Heart right ventricle (tissue), 16 donors: ENCODE measurements around the gene DHCR24. TPM values are rescaled to one million over a fixed set of nuclear protein-coding genes. Genes with fewer than 3 reads are reported as not detected.

ENCODE experiments used
- ATAC-seq, 8 donors: fragments of 200-7000 bp; cut with Tn5 transposase; one replicate each; pipeline ENCODE4 v1.9.1; 2020; ENCODE audit warnings: mild to moderate bottlenecking in 8 of 8, moderate library complexity in 8 of 8, moderate number of reproducible peaks in 1 of 8
- DNase-seq, 2 donors: peaks; one replicate each; pipeline ENCODE4 v3.0.0-alpha.2; 2020
- H3K27ac ChIP-seq, 10 donors: fragments of 200-600 bp; sonication (generic) in 2 of 10; one replicate each; pipeline versions ENCODE4 v1.5.0 to v1.8.0; 2020 to 2022; ENCODE audit warnings: mild to moderate bottlenecking in 3 of 10
- H3K27me3 ChIP-seq, 7 donors: fragments of 200-600 bp; one replicate each; pipeline ENCODE4 v1.8.0; 2021 to 2022; ENCODE audit warnings: mild to moderate bottlenecking in 2 of 7
- H3K36me3 ChIP-seq, 9 donors: fragments of 200-600 bp; sonication (generic) in 1 of 9; one replicate each; pipeline versions ENCODE4 v1.5.0 to v1.8.0; 2020 to 2022; ENCODE audit warnings: mild to moderate bottlenecking in 2 of 9
- H3K4me1 ChIP-seq, 9 donors: fragments of 200-600 bp; sonication (generic) in 1 of 9; one replicate each; pipeline versions ENCODE4 v1.5.0 to v1.8.0; 2020 to 2022; ENCODE audit warnings: mild to moderate bottlenecking in 4 of 9
- H3K4me3 ChIP-seq, 10 donors: fragments of 200-600 bp; sonication (generic) in 2 of 10; one replicate each; pipeline versions ENCODE4 v1.5.0 to v1.8.0; 2020 to 2022; ENCODE audit warnings: mild to moderate bottlenecking in 7 of 10, moderate library complexity in 2 of 10
- H3K9me3 ChIP-seq, 11 donors: fragments of 200-600 bp in 10 of 11; sonication (generic) in 2 of 11; one replicate each; pipeline versions ENCODE4 v1.5.0 to v1.8.0; 2013 to 2022; ENCODE audit warnings: mild to moderate bottlenecking in 2 of 11, control low read depth in 1 of 11, moderate library complexity in 1 of 11
- CTCF ChIP-seq, 9 donors: fragments of 200-600 bp; sonication (generic) in 2 of 9; IDR thresholded peaks; one replicate each; pipeline versions ENCODE4 v1.5.0 to v1.8.0; 2021 to 2022; ENCODE audit warnings: antibody characterized with exemption in 9 of 9, mild to moderate bottlenecking in 5 of 9, moderate library complexity in 1 of 9
- WGBS, 2 donors: extraction: QIAGEN DNeasy Blood & Tissue Kit; methylation state at CpG; one replicate each; pipeline ENCODE4 v1.1.7; 2013; ENCODE audit warnings: inconsistent platforms in 1 of 2; 5-methylcytosine and 5-hydroxymethylcytosine counted together
- intact Hi-C, 10 donors: fragments of 100-400 bp; cut with DNase I; formaldehyde crosslinking; loops; one replicate each; pipeline versions ENCODE4 v1.11.1 to v1.14.2; 2022
- polyA plus RNA-seq, 2 donors: library from polyadenylated mRNA; stranded (reverse); fragments of 200-250 nt; gene quantifications; one replicate each; pipeline ENCODE4 v1.2.3, GENCODE V29; 2013
- total RNA-seq, 10 donors: library from RNA; stranded (reverse); fragmentation: NEBNext Ultra II Directional in 3 of 10; extraction: Animal tissue kit (Norgen Biotek cat#: 25700) in 3 of 10; gene quantifications; one replicate each; pipeline versions ENCODE4 v1.2.1 to v1.2.4, GENCODE V29; 2021 to 2023
- donor health status: Arrhythmogenic right ventricular cardiomyopathy.
- donor health status: ischemic (EF 13 %, LVEDD 7.1; RV severe dilation, severe dysfunction).
- donor health status: healthy with polysubstance abuse.
- donor health status: DM: no; HTN: yes; CAD: no.
- donor health status: DM: no; HTN: no; CAD: no.
- donor health status: ischemic (EF 25% LVEDD 6.9; RV normal size, moderate dysfunction).
- donor health status: ischemic (EF 25% LVEDD 5.7; RV mildly dilated, moderate dysfunction).
- donor health status: healthy.
- donor health status: DM: yes; HTN: yes; CAD: no.
- donor health status: Ischemic cardiomyopathy.
- donor health status: ischemic (EF 35%, LVEDD 5.7; RV mildly dilated, moderate dysfunction).
- donor health status: nonischemic (EF 11% LVEDD 7.7; RV severe dilation, severe dysfunction).
- donor health status: DM: yes; HTN: yes; CAD: no.
- donor health status: PGD.
- donor health status: ischemic (EF 29% LVEDD 5.4; RV normal size, mild dysfunction).
- donor health status: nonischemic (EF 23%, LVEDD 6.1; RV moderate dilation, normal function).

DHCR24 gene
- total and polyA plus RNA-seq, 12 donors, result 3.3 to 70.6 (median 15.0) TPM

- WGBS, 2 donors, result 44 to 47% methylated on average over 24 of the region's 24 CpGs
- Histone ChIP-seq H3K27me3 (peaks cover 0 to 11% (median 0%) of the 10 kb centered on the region in 7 donors), H3K4me3 (peak overlapping the region; percentile 59 to 89 (median 74)), H3K9me3 (no peaks in the 10 kb centered on the region), H3K27ac (no peak overlapping the region), H3K36me3 (peaks cover 0 to 14% (median 0%) of the 10 kb centered on the region in 9 donors), H3K4me1 (peaks cover 0 to 19% (median 14%) of the 10 kb centered on the region in 9 donors)
- peak in 1 of 2 donors; percentile 6 for DNase-seq
- no peak for TF ChIP-seq CTCF (IDR thresholded peaks at IDR 0.05)
- peak in 4 of 8 donors; percentile 2 to 21 (median 3) for ATAC-seq
- intact Hi-C loops, result loop anchor here in 1 of 10 donors (2.0 kb wide), 1 partner anchor 59 kb away; no protein-coding TSS in a partner anchor
Observed at GRCh38 chr1:54885807-54886723, 930 bp downstream of the DHCR24 start.

- H3K9me3 ChIP-seq, result no peaks in the 10 kb centered on the region
- 89% methylated on average over 4 of the region's 4 CpGs for WGBS, 2 donors
- intact Hi-C loops, result no loop called here
- H3K4me3 ChIP-seq, result no peak overlapping the region
- H3K4me1 ChIP-seq, result peaks cover 0 to 19% (median 14%) of the 10 kb centered on the region in 9 donors
- no peak for DNase-seq
- H3K27me3 ChIP-seq, result peaks cover 0 to 8% (median 0%) of the 10 kb centered on the region in 7 donors
- peaks cover 0 to 20% (median 0%) of the 10 kb centered on the region in 9 donors for H3K36me3 ChIP-seq
- no peak for ATAC-seq
- no peak overlapping the region for H3K27ac ChIP-seq
- no peak for TF ChIP-seq CTCF (IDR thresholded peaks at IDR 0.05)
Observed at GRCh38 chr1:54885237-54885679, 1.7 kb downstream of the DHCR24 start.

- 69 to 82% methylated on average over 3 of the region's 3 CpGs for WGBS, 2 donors
- TF ChIP-seq CTCF (IDR thresholded peaks at IDR 0.05), result no peak
- Histone ChIP-seq H3K4me1 (peaks cover 0 to 19% (median 14%) of the 10 kb centered on the region in 9 donors), H3K9me3 (peaks cover 0 to 2% (median 0%) of the 10 kb centered on the region in 11 donors), H3K4me3 (no peak overlapping the region), H3K27me3 (peaks cover 0 to 4% (median 0%) of the 10 kb centered on the region in 7 donors), H3K27ac (no peak overlapping the region), H3K36me3 (peaks cover 0 to 20% (median 0%) of the 10 kb centered on the region in 9 donors)
- ATAC-seq, result no peak
- DNase-seq, result no peak
- intact Hi-C loops, result no loop called here
Observed at GRCh38 chr1:54884768-54885167, 2.2 kb downstream of the DHCR24 start.

- TF ChIP-seq CTCF (IDR thresholded peaks at IDR 0.05), result no peak
- no peak for ATAC-seq
- Histone ChIP-seq H3K4me1 (peaks cover 0 to 19% (median 14%) of the 10 kb centered on the region in 9 donors), H3K27ac (no peak overlapping the region), H3K9me3 (peaks cover 0 to 8% (median 0%) of the 10 kb centered on the region in 11 donors), H3K4me3 (no peak overlapping the region), H3K27me3 (no peaks in the 10 kb centered on the region), H3K36me3 (peaks cover 0 to 20% (median 0%) of the 10 kb centered on the region in 9 donors)
- no peak for DNase-seq
- intact Hi-C loops, result no loop called here
- 43 to 50% methylated on average over 3 of the region's 3 CpGs for WGBS, 2 donors
Observed at GRCh38 chr1:54884135-54884586, 2.8 kb downstream of the DHCR24 start.
